HAP-1 (cell line): Measurements from ENCODE around the gene MAPK8IP3.
"Not testable (repeated sequence)": the region's sequence is repeated elsewhere in the genome, so short reads cannot be mapped to it uniquely, and the experiment has no call there.

Experiments used
- DNase-seq, 2 experiments: peaks; one replicate each; pipeline ENCODE4 v3.0.0-alpha.2; 2016 to 2020; ENCODE audit warnings: low spot score in 2 of 2
- H3K27me3 ChIP-seq: fragments of 250-450 bp; sonication (Bioruptor Pico); 2 replicates; pipeline ENCODE4 v1.5.1; 2020; ENCODE audit warnings: low read depth, mild to moderate bottlenecking, moderate library complexity
- H3K36me3 ChIP-seq: fragments of 250-450 bp; sonication (Bioruptor Pico); replicated peaks from 2 replicates; pipeline ENCODE4 v1.5.1; 2020; ENCODE audit warnings: mild to moderate bottlenecking
- H3K4me1 ChIP-seq: fragments of 250-450 bp; sonication (Bioruptor Pico); 2 replicates; pipeline ENCODE4 v1.5.1; 2020; ENCODE audit warnings: mild to moderate bottlenecking
- H3K4me3 ChIP-seq: fragments of 250-450 bp; sonication (Bioruptor Pico); 2 replicates; pipeline ENCODE4 v1.5.1; 2020; ENCODE audit warnings: mild to moderate bottlenecking, moderate library complexity
- H3K9me3 ChIP-seq: fragments of 250-450 bp; sonication (Bioruptor Pico); 2 replicates; pipeline ENCODE4 v1.5.1; 2020; ENCODE audit warnings: mild to moderate bottlenecking, moderate library complexity
- in situ Hi-C: fragments of 300-500 bp; cut with MboI; formaldehyde crosslinking; loops from 3 replicates; pipeline ENCODE4 v1.14.3; 2020; ENCODE audit warnings: low sequenced_read_pairs, inconsistent platforms, mixed read lengths

Gene MAPK8IP3

GRCh38 chr16:1708768-1709180 lies 2.8 kb downstream of the MAPK8IP3 start:
- 0 out of 2 replicates have a peak, but pooled peaks cover 5% of the 10 kb centered on the region for H3K36me3 ChIP-seq
- H3K9me3 ChIP-seq = no peaks in the 10 kb centered on the region
- in situ Hi-C loops = loop anchor here (5.0 kb wide), 1 partner anchor 64 kb away; the partner anchor contains the start of genes EME2, MRPS34 and NME3
- no peak overlapping the region for H3K4me3 ChIP-seq
- peaks cover 10% of the 10 kb centered on the region for H3K4me1 ChIP-seq
- H3K27me3 ChIP-seq = no peaks in the 10 kb centered on the region
- DNase-seq = no peak

GRCh38 chr16:1709356-1709755 lies 3.4 kb downstream of the MAPK8IP3 start:
- DNase-seq = no peak
- no peak overlapping the region for H3K4me3 ChIP-seq
- 0 out of 2 replicates have a peak, but pooled peaks cover 5% of the 10 kb centered on the region for H3K36me3 ChIP-seq
- H3K4me1 ChIP-seq = peaks cover 10% of the 10 kb centered on the region
- H3K27me3 ChIP-seq = no peaks in the 10 kb centered on the region
- H3K9me3 ChIP-seq = no peaks in the 10 kb centered on the region
- in situ Hi-C loops = loop anchor here (5.0 kb wide), 1 partner anchor 63 kb away; the partner anchor contains the start of genes EME2, MRPS34 and NME3

GRCh38 chr16:1710811-1711507 lies 5.0 kb downstream of the MAPK8IP3 start:
- H3K9me3 ChIP-seq = no peaks in the 10 kb centered on the region
- H3K4me1 ChIP-seq = peaks cover 6% of the 10 kb centered on the region
- H3K4me3 ChIP-seq = no peak overlapping the region
- no peaks in the 10 kb centered on the region for H3K27me3 ChIP-seq
- H3K36me3 ChIP-seq = 0 out of 2 replicates have a peak, but pooled peaks cover 5% of the 10 kb centered on the region
- no peak for DNase-seq
- in situ Hi-C loops = no loop called here

- H3K4me3 ChIP-seq = no peak overlapping the region
- no peaks in the 10 kb centered on the region for H3K27me3 ChIP-seq
- in situ Hi-C loops = no loop called here
- DNase-seq = no peak
- no peaks in the 10 kb centered on the region for H3K9me3 ChIP-seq
- peaks cover 1% of the 10 kb centered on the region; the same call in 1 of the 2 replicates for H3K4me1 ChIP-seq
- H3K36me3 ChIP-seq = 0 out of 2 replicates have a peak, but pooled peaks cover 5% of the 10 kb centered on the region
These were observed 6.8 kb downstream of the MAPK8IP3 start for GRCh38 chr16:1712791-1713261.

- H3K9me3 ChIP-seq = no peaks in the 10 kb centered on the region
- H3K4me1 ChIP-seq = no peaks in the 10 kb centered on the region
- no peak overlapping the region for H3K4me3 ChIP-seq
- DNase-seq = no peak
- 0 out of 2 replicates have a peak, but pooled peaks cover 2% of the 10 kb centered on the region for H3K36me3 ChIP-seq
- in situ Hi-C loops = no loop called here
- H3K27me3 ChIP-seq = no peaks in the 10 kb centered on the region
These were observed 7.3 kb downstream of the MAPK8IP3 start for GRCh38 chr16:1713331-1713730.

- Histone ChIP-seq H3K4me1 (no peaks in the 10 kb centered on the region), H3K36me3 (no peaks in the 10 kb centered on the region), H3K4me3 (no peak overlapping the region), H3K9me3 (no peaks in the 10 kb centered on the region), H3K27me3 (no peaks in the 10 kb centered on the region)
- no peak for DNase-seq
- in situ Hi-C loops = no loop called here
These were observed 7.9 kb downstream of the MAPK8IP3 start for GRCh38 chr16:1713933-1714332.

GRCh38 chr16:1715220-1715619 lies 9.2 kb downstream of the MAPK8IP3 start:
- Histone ChIP-seq H3K4me3 (no peak overlapping the region), H3K9me3 (no peaks in the 10 kb centered on the region), H3K27me3 (no peaks in the 10 kb centered on the region), H3K4me1 (no peaks in the 10 kb centered on the region), H3K36me3 (no peaks in the 10 kb centered on the region)
- no peak for DNase-seq
- in situ Hi-C loops = no loop called here

- not testable (repeated sequence) for H3K27me3 ChIP-seq, H3K4me1 ChIP-seq
These were observed 12.2 kb downstream of the MAPK8IP3 start for GRCh38 chr16:1718236-1718635.

GRCh38 chr16:1719559-1720229 lies 13.7 kb downstream of the MAPK8IP3 start:
- H3K4me1 ChIP-seq, DNase-seq, in situ Hi-C loops, H3K4me3 ChIP-seq, H3K27me3 ChIP-seq, H3K9me3 ChIP-seq, H3K36me3 ChIP-seq: not testable (repeated sequence)

More at GRCh38 chr16:1718236-1718635, 12.2 kb downstream of the MAPK8IP3 start:
- H3K36me3 ChIP-seq, in situ Hi-C loops, H3K4me3 ChIP-seq, H3K9me3 ChIP-seq, DNase-seq: not testable (repeated sequence)

- no peaks in the 10 kb centered on the region for H3K9me3 ChIP-seq
- no peak for DNase-seq
- no peaks in the 10 kb centered on the region for H3K27me3 ChIP-seq
- H3K4me3 ChIP-seq = no peak overlapping the region
- in situ Hi-C loops = no loop called here
- H3K4me1 ChIP-seq = peaks cover 6% of the 10 kb centered on the region; the same call in 1 of the 2 replicates
- H3K36me3 ChIP-seq = peaks cover 11% of the 10 kb centered on the region
These were observed 15.4 kb downstream of the MAPK8IP3 start for GRCh38 chr16:1721372-1721771.

- in situ Hi-C loops = no loop called here
- Histone ChIP-seq H3K4me1 (peaks cover 6% of the 10 kb centered on the region; the same call in 1 of the 2 replicates), H3K9me3 (no peaks in the 10 kb centered on the region), H3K27me3 (no peaks in the 10 kb centered on the region), H3K36me3 (peaks cover 18% of the 10 kb centered on the region), H3K4me3 (no peak overlapping the region)
- DNase-seq = peak; percentile 34 to 71
These were observed 17.6 kb downstream of the MAPK8IP3 start for GRCh38 chr16:1723450-1724147.

- peaks cover 24% of the 10 kb centered on the region for H3K36me3 ChIP-seq
- in situ Hi-C loops = no loop called here
- H3K27me3 ChIP-seq = no peaks in the 10 kb centered on the region
- no peak for DNase-seq
- H3K9me3 ChIP-seq = no peaks in the 10 kb centered on the region
- no peak overlapping the region for H3K4me3 ChIP-seq
- peaks cover 6% of the 10 kb centered on the region; the same call in 1 of the 2 replicates for H3K4me1 ChIP-seq
These were observed 18.5 kb downstream of the MAPK8IP3 start for GRCh38 chr16:1724491-1724890.

GRCh38 chr16:1726661-1727502 lies 20.9 kb downstream of the MAPK8IP3 start:
- Histone ChIP-seq H3K4me3 (no peak overlapping the region), H3K36me3 (peaks cover 24% of the 10 kb centered on the region), H3K27me3 (no peaks in the 10 kb centered on the region), H3K9me3 (no peaks in the 10 kb centered on the region), H3K4me1 (peaks cover 6% of the 10 kb centered on the region; the same call in 1 of the 2 replicates)
- no peak for DNase-seq
- in situ Hi-C loops = no loop called here
